ENCODE data around the gene SLC39A6. TPM values are rescaled to one million over a fixed set of nuclear protein-coding genes. Genes with fewer than 3 reads are reported as not detected.

SLC39A6 gene
- total RNA-seq, 4 donors from 2014 or later: 30.3 to 59.0 (median 48.2) TPM

DNA sequence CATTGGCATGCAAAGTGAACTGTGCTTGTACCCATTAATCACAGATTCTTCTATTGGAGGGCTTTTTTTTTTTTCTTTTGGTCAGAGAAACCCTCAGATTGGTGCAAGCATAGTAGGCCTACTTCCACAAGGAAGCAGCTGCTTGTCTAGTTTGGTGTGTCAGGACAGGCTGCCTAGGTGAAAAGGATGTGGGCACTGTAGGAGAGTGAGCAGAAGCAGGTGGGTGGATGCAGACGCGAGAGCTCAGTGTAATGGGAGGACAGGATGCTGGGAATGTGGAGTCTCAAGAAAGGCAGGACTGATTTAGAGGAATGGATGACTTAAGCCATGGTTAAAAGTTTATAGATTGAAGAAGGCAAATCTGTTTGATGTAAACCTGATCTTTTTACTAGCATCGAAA is 3.6 kb upstream of the SLC39A6 start:
- TF ChIP-seq CTCF (IDR thresholded peaks at IDR 0.05; ENCODE audit: low read depth): no peak

GRCh38 chr18:36131692-36132483 is 2.7 kb upstream of the SLC39A6 start:
- no peak for TF ChIP-seq CTCF (IDR thresholded peaks at IDR 0.05; ENCODE audit: low read depth)

GRCh38 chr18:36130883-36131653 is 1.9 kb upstream of the SLC39A6 start:
- no peak for TF ChIP-seq CTCF (IDR thresholded peaks at IDR 0.05; ENCODE audit: low read depth)

- no peak for TF ChIP-seq CTCF (IDR thresholded peaks at IDR 0.05; ENCODE audit: low read depth)
These were observed 1.1 kb upstream of the SLC39A6 start for GRCh38 chr18:36130039-36130831.

DNA sequence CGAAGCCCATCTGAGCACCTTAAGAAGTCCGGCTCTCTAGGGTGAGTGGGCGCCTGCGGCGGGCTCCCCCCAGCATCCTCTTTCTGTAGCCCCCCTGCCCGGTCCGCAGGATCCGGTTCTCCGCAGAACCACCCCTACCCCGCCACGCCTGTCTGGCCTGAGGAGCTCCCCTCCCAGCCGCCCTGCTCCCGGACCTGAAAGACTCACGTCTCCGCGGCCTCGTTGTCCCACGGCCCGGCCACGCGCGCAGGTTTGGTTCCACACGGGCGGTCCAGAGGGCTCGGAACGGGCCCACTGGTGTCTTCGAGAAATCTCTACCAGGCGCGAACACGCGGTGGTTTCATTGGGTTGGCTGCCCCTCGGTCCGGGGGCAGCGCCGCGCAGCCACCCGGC is 237 bp downstream of the SLC39A6 start:
- no peak for TF ChIP-seq CTCF (IDR thresholded peaks at IDR 0.05; ENCODE audit: low read depth)

DNA sequence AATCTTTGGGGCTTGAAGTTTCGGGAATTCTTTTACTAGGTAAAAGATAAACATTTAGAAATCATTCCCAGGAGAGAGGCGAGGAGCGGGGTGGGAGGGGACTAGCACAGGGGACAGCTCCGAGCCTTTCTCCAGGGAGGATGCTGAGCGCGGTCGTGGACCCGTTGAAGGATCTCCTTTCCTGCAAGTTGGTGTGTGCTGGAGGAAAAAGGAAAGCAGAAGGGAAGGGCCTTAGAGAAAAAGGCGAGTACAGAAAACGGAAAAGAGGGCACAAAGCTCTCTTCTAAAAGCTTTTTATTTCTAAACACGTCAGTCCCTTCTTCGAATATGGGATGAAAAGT is 640 bp downstream of the SLC39A6 start:
- no peak for TF ChIP-seq CTCF (IDR thresholded peaks at IDR 0.05; ENCODE audit: low read depth)

Measured in subcutaneous adipose tissue (tissue), 4 donors.